K562 (cell line): Measurements from ENCODE around the gene PRSS57. TPM values are rescaled to one million over a fixed set of nuclear protein-coding genes. Genes with fewer than 3 reads are reported as not detected.
A peak's percentile ranks its signal among the peaks of the same experiment; 100 is the strongest.

ENCODE experiments used
- FOSL1 ChIP-seq: fragments of 200-800 bp; sonication (Bioruptor generic); conservative IDR thresholded peaks from 2 replicates; pipeline ENCODE4 v1.6.1; 2016; ENCODE audit warnings: missing genetic modification characterization, missing compliant biosample characterization
- KDM5B ChIP-seq: fragments of 200-600 bp; sonication (generic); IDR thresholded peaks from 2 replicates; pipeline ENCODE4 v1.6.1; 2012; ENCODE audit warnings: low read depth, mild to moderate bottlenecking, moderate library complexity, low read length, control low read depth, inconsistent platforms; ENCODE audit not compliant: insufficient replicate concordance
- POLR2G ChIP-seq: fragments of 200-400 bp; formaldehyde crosslinking; IDR thresholded peaks from 2 replicates; pipeline ENCODE4 v1.6.1; 2017; ENCODE audit warnings: low read depth, mild to moderate bottlenecking, antibody characterized with exemption, low read length, moderate library complexity
- POLR3G ChIP-seq: IDR thresholded peaks from 2 replicates; pipeline ENCODE4 v1.6.1; 2011; ENCODE audit not compliant: insufficient read length, insufficient replicate concordance; ENCODE audit errors: extremely low read depth
- ZNF830 ChIP-seq: fragments of 250-450 bp; sonication (Bioruptor Pico); IDR thresholded peaks from 2 replicates; pipeline ENCODE4 v1.5.0; 2021; ENCODE audit warnings: mild to moderate bottlenecking
- polyA plus RNA-seq, 8 experiments: library from polyadenylated mRNA; depleted of rRNA in 4 of 8; stranded (reverse) in 5 of 8; unstranded in 3 of 8; fragments of >200 nt; fragmentation: Nextera tagmentation in 2 of 8; fragmentation: Illumina TruSeq in 1 of 8; extraction: Ambion mirVana in 2 of 8; extraction: Trizol in 1 of 8; gene quantifications; 2 replicates each; pipeline versions ENCODE4 v1.2.1 to v1.2.3, GENCODE V29; 2011 to 2014; ENCODE audit warnings: inconsistent platforms in 1 of 8, missing spikeins in 1 of 8
- total RNA-seq, 7 experiments: library from RNA; depleted of rRNA in 6 of 7; stranded (reverse); fragments of >200 nt in 6 of 7; fragmentation: Illumina TruSeq in 2 of 7; extraction: Trizol in 2 of 7; gene quantifications; 2 replicates each; pipeline versions ENCODE4 v1.2.1 to v1.2.3, GENCODE V29; 2011 to 2021; ENCODE audit warnings: low replicate concordance in 1 of 7
- TF ChIP-seq, protein P1 (sequence below): fragments of 250-450 bp; sonication (Bioruptor Pico); IDR thresholded peaks from 2 replicates; pipeline ENCODE4 v1.5.0; 2021; ENCODE audit warnings: mild to moderate bottlenecking, borderline replicate concordance

PRSS57 gene
- total and polyA plus RNA-seq, 9 of the 15 experiments (the other 6 are each of a cell fraction or from before 2014, with no cell fraction given): 0.06 to 2.5 (median 1.3) TPM; not detected in 3

DNA sequence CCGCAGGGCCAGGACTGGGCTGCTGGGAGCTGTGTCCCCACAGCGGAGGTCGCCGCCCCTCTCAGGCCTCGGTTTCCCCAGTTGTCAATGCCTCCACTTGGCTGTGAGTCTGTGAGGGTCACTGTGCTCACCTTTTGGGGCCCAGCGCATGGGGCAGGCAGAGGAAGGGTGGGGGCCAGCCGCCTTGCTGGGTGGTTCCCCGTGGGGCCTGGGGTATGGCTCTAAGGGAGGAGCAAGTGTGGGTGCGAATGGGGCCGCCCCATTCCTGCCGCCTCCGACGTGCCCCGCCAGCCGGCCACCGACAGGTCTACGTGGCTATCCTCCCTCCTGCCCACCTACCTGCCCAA lies 56.4 kb downstream of the PRSS57 start (continued):
- TF ChIP-seq ZNF830: no peak
- no peak for TF ChIP-seq FOSL1 (tag)
- TF ChIP-seq, protein P1, sequence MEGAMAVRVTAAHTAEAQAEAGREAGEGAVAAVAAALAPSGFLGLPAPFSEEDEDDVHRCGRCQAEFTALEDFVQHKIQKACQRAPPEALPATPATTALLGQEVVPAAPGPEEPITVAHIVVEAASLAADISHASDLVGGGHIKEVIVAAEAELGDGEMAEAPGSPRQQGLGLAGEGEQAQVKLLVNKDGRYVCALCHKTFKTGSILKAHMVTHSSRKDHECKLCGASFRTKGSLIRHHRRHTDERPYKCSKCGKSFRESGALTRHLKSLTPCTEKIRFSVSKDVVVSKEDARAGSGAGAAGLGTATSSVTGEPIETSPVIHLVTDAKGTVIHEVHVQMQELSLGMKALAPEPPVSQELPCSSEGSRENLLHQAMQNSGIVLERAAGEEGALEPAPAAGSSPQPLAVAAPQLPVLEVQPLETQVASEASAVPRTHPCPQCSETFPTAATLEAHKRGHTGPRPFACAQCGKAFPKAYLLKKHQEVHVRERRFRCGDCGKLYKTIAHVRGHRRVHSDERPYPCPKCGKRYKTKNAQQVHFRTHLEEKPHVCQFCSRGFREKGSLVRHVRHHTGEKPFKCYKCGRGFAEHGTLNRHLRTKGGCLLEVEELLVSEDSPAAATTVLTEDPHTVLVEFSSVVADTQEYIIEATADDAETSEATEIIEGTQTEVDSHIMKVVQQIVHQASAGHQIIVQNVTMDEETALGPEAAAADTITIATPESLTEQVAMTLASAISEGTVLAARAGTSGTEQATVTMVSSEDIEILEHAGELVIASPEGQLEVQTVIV: no peak
- no peak for TF ChIP-seq POLR3G
- peak; percentile 10 for TF ChIP-seq KDM5B
- TF ChIP-seq POLR2G: peak; percentile 37; the same call in 1 of the 2 replicates

Other genes starting within 250 kb of the PRSS57 start
Only the 7 nearest of the 24 such genes appear.
- 82.8 and 96.5 TPM in 2 replicates for gene POLRMT, start 61.9 kb downstream of the PRSS57 start, total RNA-seq (2014; rRNA removed)
- 33.4 and 49.3 TPM in 2 replicates for gene POLRMT, start 61.9 kb downstream of the PRSS57 start, total RNA-seq (2014; rRNA removed; fragmentation: Illumina TruSeq; extraction: Trizol)
- gene POLRMT, start 61.9 kb downstream of the PRSS57 start, total RNA-seq (2015; rRNA removed; fragmentation: Illumina TruSeq; extraction: Trizol): 61.9 and 68.0 TPM in 2 replicates
- gene POLRMT, start 61.9 kb downstream of the PRSS57 start, total RNA-seq (2021): 134 and 144 TPM in 2 replicates
- gene POLRMT, start 61.9 kb downstream of the PRSS57 start, polyA plus RNA-seq (2011; rRNA removed): 60.8 and 111 TPM in 2 replicates
- 71.8 and 99.5 TPM in 2 replicates for gene POLRMT, start 61.9 kb downstream of the PRSS57 start, polyA plus RNA-seq (2014; fragmentation: Illumina TruSeq; extraction: Trizol)
- gene POLRMT, start 61.9 kb downstream of the PRSS57 start, polyA plus RNA-seq (2014; fragmentation: Nextera tagmentation; extraction: Ambion mirVana): 10 to 100 TPM; 30.3 to 34.0 TPM
- 67.5 and 88.4 TPM in 2 replicates for gene POLRMT, start 61.9 kb downstream of the PRSS57 start, polyA plus RNA-seq (2014; rRNA removed)
- gene FGF22, start 55.6 kb downstream of the PRSS57 start, total RNA-seq (2014; rRNA removed): 0.49 and 1.7 TPM in 2 replicates
- not detected in 2 replicates for gene FGF22, start 55.6 kb downstream of the PRSS57 start, total RNA-seq (2014; rRNA removed; fragmentation: Illumina TruSeq; extraction: Trizol)
- gene FGF22, start 55.6 kb downstream of the PRSS57 start, total RNA-seq (2015; rRNA removed; fragmentation: Illumina TruSeq; extraction: Trizol): 0.25 TPM in 1 of 2 replicates, not detected in the other
- gene FGF22, start 55.6 kb downstream of the PRSS57 start, total RNA-seq (2021): 0.58 and 0.86 TPM in 2 replicates
- gene FGF22, start 55.6 kb downstream of the PRSS57 start, polyA plus RNA-seq (2011; rRNA removed): 0.14 and 0.24 TPM in 2 replicates
- gene FGF22, start 55.6 kb downstream of the PRSS57 start, polyA plus RNA-seq (2014; fragmentation: Illumina TruSeq; extraction: Trizol): 0.14 TPM in 1 of 2 replicates, not detected in the other
- gene FGF22, start 55.6 kb downstream of the PRSS57 start, polyA plus RNA-seq (2014; fragmentation: Nextera tagmentation; extraction: Ambion mirVana): not detected
- 1.6 and 2.2 TPM in 2 replicates for gene FGF22, start 55.6 kb downstream of the PRSS57 start, polyA plus RNA-seq (2014; rRNA removed)
- gene RNF126, start 32.2 kb downstream of the PRSS57 start, total RNA-seq (2014; rRNA removed): 101 and 128 TPM in 2 replicates
- 6.6 and 7.6 TPM in 2 replicates for gene RNF126, start 32.2 kb downstream of the PRSS57 start, total RNA-seq (2014; rRNA removed; fragmentation: Illumina TruSeq; extraction: Trizol)
- 26.2 and 31.8 TPM in 2 replicates for gene RNF126, start 32.2 kb downstream of the PRSS57 start, total RNA-seq (2015; rRNA removed; fragmentation: Illumina TruSeq; extraction: Trizol)
- gene RNF126, start 32.2 kb downstream of the PRSS57 start, total RNA-seq (2021): 85.7 and 95.8 TPM in 2 replicates
- gene RNF126, start 32.2 kb downstream of the PRSS57 start, polyA plus RNA-seq (2011; rRNA removed): 6.5 and 12.3 TPM in 2 replicates
- gene RNF126, start 32.2 kb downstream of the PRSS57 start, polyA plus RNA-seq (2014; fragmentation: Illumina TruSeq; extraction: Trizol): 9.1 and 34.6 TPM in 2 replicates
- gene RNF126, start 32.2 kb downstream of the PRSS57 start, polyA plus RNA-seq (2014; fragmentation: Nextera tagmentation; extraction: Ambion mirVana): under 1 TPM; 0.27 to 0.36 TPM
- gene RNF126, start 32.2 kb downstream of the PRSS57 start, polyA plus RNA-seq (2014; rRNA removed): 79.0 and 87.6 TPM in 2 replicates
- gene FSTL3, start 19.1 kb downstream of the PRSS57 start, total RNA-seq (2014; rRNA removed): 5.3 and 7.8 TPM in 2 replicates
- 1.3 and 2.0 TPM in 2 replicates for gene FSTL3, start 19.1 kb downstream of the PRSS57 start, total RNA-seq (2014; rRNA removed; fragmentation: Illumina TruSeq; extraction: Trizol)
- gene FSTL3, start 19.1 kb downstream of the PRSS57 start, total RNA-seq (2015; rRNA removed; fragmentation: Illumina TruSeq; extraction: Trizol): 4.5 and 4.6 TPM in 2 replicates
- gene FSTL3, start 19.1 kb downstream of the PRSS57 start, total RNA-seq (2021): 5.7 and 6.6 TPM in 2 replicates
- 3.9 and 5.2 TPM in 2 replicates for gene FSTL3, start 19.1 kb downstream of the PRSS57 start, polyA plus RNA-seq (2011; rRNA removed)
- 2.2 and 4.6 TPM in 2 replicates for gene FSTL3, start 19.1 kb downstream of the PRSS57 start, polyA plus RNA-seq (2014; fragmentation: Illumina TruSeq; extraction: Trizol)
- under 1 TPM in 1 of 2 experiments, not detected in 1; 0.35 TPM for gene FSTL3, start 19.1 kb downstream of the PRSS57 start, polyA plus RNA-seq (2014; fragmentation: Nextera tagmentation; extraction: Ambion mirVana)
- gene FSTL3, start 19.1 kb downstream of the PRSS57 start, polyA plus RNA-seq (2014; rRNA removed): 6.8 and 8.0 TPM in 2 replicates
- gene PALM, start 13.5 kb upstream of the PRSS57 start, total RNA-seq (2014; rRNA removed): 2.6 and 3.3 TPM in 2 replicates
- gene PALM, start 13.5 kb upstream of the PRSS57 start, total RNA-seq (2014; rRNA removed; fragmentation: Illumina TruSeq; extraction: Trizol): 0.51 and 0.73 TPM in 2 replicates
- gene PALM, start 13.5 kb upstream of the PRSS57 start, total RNA-seq (2015; rRNA removed; fragmentation: Illumina TruSeq; extraction: Trizol): 1.6 and 1.8 TPM in 2 replicates
- gene PALM, start 13.5 kb upstream of the PRSS57 start, total RNA-seq (2021): 6.6 and 6.9 TPM in 2 replicates
- gene PALM, start 13.5 kb upstream of the PRSS57 start, polyA plus RNA-seq (2011; rRNA removed): 2.4 and 2.8 TPM in 2 replicates
- 1.7 and 3.0 TPM in 2 replicates for gene PALM, start 13.5 kb upstream of the PRSS57 start, polyA plus RNA-seq (2014; fragmentation: Illumina TruSeq; extraction: Trizol)
- gene PALM, start 13.5 kb upstream of the PRSS57 start, polyA plus RNA-seq (2014; fragmentation: Nextera tagmentation; extraction: Ambion mirVana): under 1 TPM; 0.04 to 0.08 TPM
- gene PALM, start 13.5 kb upstream of the PRSS57 start, polyA plus RNA-seq (2014; rRNA removed): 2.1 and 3.3 TPM in 2 replicates
- 0.05 and 0.24 TPM in 2 replicates for gene MISP, start 55.7 kb upstream of the PRSS57 start, total RNA-seq (2014; rRNA removed)
- not detected in 2 replicates for gene MISP, start 55.7 kb upstream of the PRSS57 start, total RNA-seq (2014; rRNA removed; fragmentation: Illumina TruSeq; extraction: Trizol)
- not detected in 2 replicates for gene MISP, start 55.7 kb upstream of the PRSS57 start, total RNA-seq (2015; rRNA removed; fragmentation: Illumina TruSeq; extraction: Trizol)
- 0.20 and 0.29 TPM in 2 replicates for gene MISP, start 55.7 kb upstream of the PRSS57 start, total RNA-seq (2021)
- 0.03 and 0.06 TPM in 2 replicates for gene MISP, start 55.7 kb upstream of the PRSS57 start, polyA plus RNA-seq (2011; rRNA removed)
- not detected in 2 replicates for gene MISP, start 55.7 kb upstream of the PRSS57 start, polyA plus RNA-seq (2014; fragmentation: Illumina TruSeq; extraction: Trizol)
- not detected for gene MISP, start 55.7 kb upstream of the PRSS57 start, polyA plus RNA-seq (2014; fragmentation: Nextera tagmentation; extraction: Ambion mirVana)
- gene MISP, start 55.7 kb upstream of the PRSS57 start, polyA plus RNA-seq (2014; rRNA removed): 0.04 TPM in 1 of 2 replicates, not detected in the other
- 237 and 443 TPM in 2 replicates for gene PTBP1, start 102.0 kb upstream of the PRSS57 start, total RNA-seq (2014; rRNA removed)
- gene PTBP1, start 102.0 kb upstream of the PRSS57 start, total RNA-seq (2014; rRNA removed; fragmentation: Illumina TruSeq; extraction: Trizol): 234 TPM in 2 replicates
- 183 and 187 TPM in 2 replicates for gene PTBP1, start 102.0 kb upstream of the PRSS57 start, total RNA-seq (2015; rRNA removed; fragmentation: Illumina TruSeq; extraction: Trizol)
- gene PTBP1, start 102.0 kb upstream of the PRSS57 start, total RNA-seq (2021): 751 and 759 TPM in 2 replicates
- gene PTBP1, start 102.0 kb upstream of the PRSS57 start, polyA plus RNA-seq (2011; rRNA removed): 131 and 357 TPM in 2 replicates
- gene PTBP1, start 102.0 kb upstream of the PRSS57 start, polyA plus RNA-seq (2014; fragmentation: Illumina TruSeq; extraction: Trizol): 413 and 465 TPM in 2 replicates
- 10 to 100 TPM; 14.0 to 18.1 TPM for gene PTBP1, start 102.0 kb upstream of the PRSS57 start, polyA plus RNA-seq (2014; fragmentation: Nextera tagmentation; extraction: Ambion mirVana)
- 291 and 296 TPM in 2 replicates for gene PTBP1, start 102.0 kb upstream of the PRSS57 start, polyA plus RNA-seq (2014; rRNA removed)